ENCODE measurements around the gene TMEM89. TPM values are rescaled to one million over a fixed set of nuclear protein-coding genes. Genes with fewer than 3 reads are reported as not detected.

Gene TMEM89
- total RNA-seq, 1 experiment from 2014 or later, result not detected

GRCh38 chr3:48634661-48635221, 13.2 kb upstream of the TMEM89 start:
- Mint-ChIP-seq H3K36me3 (ENCODE audit: insufficient read depth, unreplicated experiment) (peaks cover 35% of the 10 kb centered on the region), H3K9me3 (ENCODE audit: low read depth, unreplicated experiment) (no peaks in the 10 kb centered on the region), H3K27ac (ENCODE audit: unreplicated experiment) (no peak overlapping the region), H3K4me3 (ENCODE audit: low read depth, unreplicated experiment) (peak overlapping the region; percentile 72), H3K4me1 (ENCODE audit: low read depth, unreplicated experiment) (no peaks in the 10 kb centered on the region), H3K27me3 (ENCODE audit: unreplicated experiment) (no peaks in the 10 kb centered on the region)
- CTCF ChIA-PET, result interaction anchor here (1.1 to 1.9 kb wide), 4 partner anchors 25 to 76 kb away, joined by 3 to 7 read pairs (median 4); partner anchors contain the start of genes CELSR3 and UQCRC1
- intact Hi-C loops (cut with micrococcal nuclease; ENCODE audit: unreplicated experiment), result loop anchor here (1.0 kb wide), 1 partner anchor 29 kb away; no protein-coding TSS in a partner anchor
- TF ChIP-seq CTCF (IDR thresholded peaks at IDR 0.05; ENCODE audit: unreplicated experiment), result no peak
- BruUV-seq (replicated peaks), result TSS peak; percentile 31
- DNase-seq, result peak; percentile 52

GRCh38 chr3:48633743-48634142, 12.2 kb upstream of the TMEM89 start:
- intact Hi-C loops (cut with micrococcal nuclease; ENCODE audit: unreplicated experiment), result no loop called here

GRCh38 chr3:48633256-48633655, 11.7 kb upstream of the TMEM89 start:
- Mint-ChIP-seq H3K27me3 (ENCODE audit: unreplicated experiment) (no peaks in the 10 kb centered on the region), H3K36me3 (ENCODE audit: insufficient read depth, unreplicated experiment) (peaks cover 26% of the 10 kb centered on the region), H3K27ac (ENCODE audit: unreplicated experiment) (no peak overlapping the region), H3K4me3 (ENCODE audit: low read depth, unreplicated experiment) (no peak overlapping the region), H3K9me3 (ENCODE audit: low read depth, unreplicated experiment) (no peaks in the 10 kb centered on the region), H3K4me1 (ENCODE audit: low read depth, unreplicated experiment) (no peaks in the 10 kb centered on the region)
- no peak for TF ChIP-seq CTCF (IDR thresholded peaks at IDR 0.05; ENCODE audit: unreplicated experiment)
- intact Hi-C loops (cut with micrococcal nuclease; ENCODE audit: unreplicated experiment), result no loop called here
- DNase-seq, result no peak
- no TSS peak for BruUV-seq (replicated peaks)
- CTCF ChIA-PET, result no interaction called here

More at GRCh38 chr3:48633743-48634142, 12.2 kb upstream of the TMEM89 start:
- H3K4me3 Mint-ChIP-seq (ENCODE audit: low read depth, unreplicated experiment), result peak overlapping the region; percentile 72
- H3K27ac Mint-ChIP-seq (ENCODE audit: unreplicated experiment), result no peak overlapping the region
- H3K9me3 Mint-ChIP-seq (ENCODE audit: low read depth, unreplicated experiment), result no peaks in the 10 kb centered on the region
- no peak for DNase-seq
- H3K27me3 Mint-ChIP-seq (ENCODE audit: unreplicated experiment), result no peaks in the 10 kb centered on the region
- peaks cover 30% of the 10 kb centered on the region for H3K36me3 Mint-ChIP-seq (ENCODE audit: insufficient read depth, unreplicated experiment)
- CTCF ChIA-PET, result no interaction called here
- no peaks in the 10 kb centered on the region for H3K4me1 Mint-ChIP-seq (ENCODE audit: low read depth, unreplicated experiment)
- no peak for TF ChIP-seq CTCF (IDR thresholded peaks at IDR 0.05; ENCODE audit: unreplicated experiment)
- no TSS peak for BruUV-seq (replicated peaks)

GRCh38 chr3:48631516-48632448, 10.2 kb upstream of the TMEM89 start:
- Mint-ChIP-seq H3K9me3 (ENCODE audit: low read depth, unreplicated experiment) (no peaks in the 10 kb centered on the region), H3K27ac (ENCODE audit: unreplicated experiment) (no peak overlapping the region), H3K4me1 (ENCODE audit: low read depth, unreplicated experiment) (no peaks in the 10 kb centered on the region), H3K4me3 (ENCODE audit: low read depth, unreplicated experiment) (no peak overlapping the region), H3K36me3 (ENCODE audit: insufficient read depth, unreplicated experiment) (peaks cover 35% of the 10 kb centered on the region), H3K27me3 (ENCODE audit: unreplicated experiment) (no peaks in the 10 kb centered on the region)
- no TSS peak for BruUV-seq (replicated peaks)
- intact Hi-C loops (cut with micrococcal nuclease; ENCODE audit: unreplicated experiment), result no loop called here
- no peak for DNase-seq
- CTCF ChIA-PET, result no interaction called here
- TF ChIP-seq CTCF (IDR thresholded peaks at IDR 0.05; ENCODE audit: unreplicated experiment), result no peak

All from Calu3 (cell line).